PC-9 (cell line): Measurements from ENCODE around the gene SLC9A9. TPM values are rescaled to one million over a fixed set of nuclear protein-coding genes. Genes with fewer than 3 reads are reported as not detected.

Experiments used
- BruUV-seq: library from RNA; stranded (reverse); fragments of 400-500 nt; replicated peaks from 2 replicates; lab custom pipeline; 2021; lab: Mats Ljungman, UMichigan
- CTCF ChIA-PET: fragments of 300-600 bp; sonication (Branson Sonifier 250); formaldehyde crosslinking; loops from one replicate; lab custom pipeline; 2022; ENCODE audit warnings: antibody characterized with exemption; lab: Charles Lee
- POLR2A ChIA-PET: fragments of 300-600 bp; sonication (Branson Sonifier 250); formaldehyde crosslinking; loops from one replicate; lab custom pipeline; 2022; ENCODE audit warnings: antibody characterized with exemption; ENCODE audit not compliant: unreplicated experiment; lab: Charles Lee
- DNase-seq, 2 experiments: peaks; one replicate each; pipeline versions ENCODE4 v3.0.0 to v3.0.0-alpha.2; 2015 to 2022; ENCODE audit warnings: mixed read lengths in 1 of 2
- H2AFZ ChIP-seq: fragments of 200-600 bp; sonication (generic); 2 replicates; pipeline ENCODE4 v1.8.1; 2017; ENCODE audit warnings: antibody characterized with exemption
- H3F3A ChIP-seq: fragments of 200-600 bp; sonication (generic); 2 replicates; pipeline ENCODE4 v1.8.1; 2017; ENCODE audit warnings: antibody characterized with exemption, mild to moderate bottlenecking, low read depth; ENCODE audit not compliant: insufficient read depth
- H3K27ac ChIP-seq: fragments of 200-600 bp; sonication (generic); 2 replicates; pipeline ENCODE4 v1.6.1; 2016; ENCODE audit warnings: mixed run types
- H3K27me3 ChIP-seq: fragments of 200-600 bp; sonication (generic); 2 replicates; pipeline ENCODE4 v1.6.1; 2016; ENCODE audit warnings: low read depth, mixed run types; ENCODE audit not compliant: insufficient read depth
- H3K36me3 ChIP-seq: fragments of 200-600 bp; sonication (generic); 2 replicates; pipeline ENCODE4 v1.6.1; 2016; ENCODE audit warnings: low read depth, mixed run types
- H3K4me1 ChIP-seq: fragments of 200-600 bp; sonication (generic); replicated peaks from 2 replicates; pipeline ENCODE4 v1.6.1; 2016; ENCODE audit warnings: mixed run types; ENCODE audit not compliant: insufficient read depth
- H3K4me2 ChIP-seq: fragments of 200-600 bp; sonication (generic); 2 replicates; pipeline ENCODE4 v1.6.1; 2017; ENCODE audit warnings: mixed run types
- H3K4me3 ChIP-seq: fragments of 200-600 bp; sonication (generic); 2 replicates; pipeline ENCODE4 v1.6.1; 2016; ENCODE audit warnings: mixed run types
- H3K79me2 ChIP-seq: fragments of 200-600 bp; sonication (generic); 2 replicates; pipeline ENCODE4 v1.6.1; 2017; ENCODE audit warnings: low read depth, mixed run types
- H3K9me2 ChIP-seq: fragments of 200-600 bp; sonication (generic); 2 replicates; pipeline ENCODE4 v1.8.1; 2017; ENCODE audit warnings: mild to moderate bottlenecking; ENCODE audit not compliant: insufficient read depth
- H3K9me3 ChIP-seq: fragments of 200-600 bp; sonication (generic); 2 replicates; pipeline ENCODE4 v1.8.1; 2016; ENCODE audit warnings: low read depth; ENCODE audit not compliant: insufficient read depth
- H4K20me1 ChIP-seq: fragments of 200-600 bp; sonication (generic); 2 replicates; pipeline ENCODE4 v1.8.1; 2017; ENCODE audit not compliant: insufficient read depth
- CTCF ChIP-seq: fragments of 200-600 bp; sonication (generic); conservative IDR thresholded peaks from 2 replicates; pipeline ENCODE4 v1.6.1; 2017; ENCODE audit warnings: mixed run types, antibody characterized with exemption, mild to moderate bottlenecking, moderate library complexity
- EZH2 ChIP-seq: fragments of 200-600 bp; sonication (generic); IDR thresholded peaks from 2 replicates; pipeline ENCODE4 v1.8.0; 2017; ENCODE audit warnings: antibody characterized with exemption, low read depth
- intact Hi-C: fragments of 100-400 bp; cut with micrococcal nuclease; formaldehyde crosslinking; loops from one replicate; pipeline ENCODE4 v1.10.0; 2022; ENCODE audit not compliant: unreplicated experiment
- total RNA-seq: library from RNA; stranded (reverse); gene quantifications from 2 replicates; pipeline ENCODE4 v1.2.3, GENCODE V29; 2021

Gene SLC9A9
- total RNA-seq, 1 experiment from 2014 or later, result 1.7 TPM

GRCh38 chr3:143224716-143225115, 623.6 kb downstream of the SLC9A9 start:
- Histone ChIP-seq H3K79me2 (no peaks in the 10 kb centered on the region), H3K27ac (no peak overlapping the region), H3K4me1 (no peaks in the 10 kb centered on the region), H3K4me3 (no peak overlapping the region), H2AFZ (no peak overlapping the region), H4K20me1 (no peaks in the 10 kb centered on the region), H3K9me2 (no peaks in the 10 kb centered on the region), H3K36me3 (no peaks in the 10 kb centered on the region), H3K27me3 (no peaks in the 10 kb centered on the region), H3K4me2 (no peak overlapping the region), H3K9me3 (no peaks in the 10 kb centered on the region), H3F3A (no peaks in the 10 kb centered on the region)
- ChIA-PET CTCF (no interaction called here), POLR2A (no interaction called here)
- no peak for DNase-seq
- TF ChIP-seq EZH2 (no peak), CTCF (no peak)
- intact Hi-C loops, result no loop called here
- no TSS peak for BruUV-seq

GRCh38 chr3:143222981-143223380, 625.3 kb downstream of the SLC9A9 start:
- no TSS peak for BruUV-seq
- Histone ChIP-seq H3K27me3 (no peaks in the 10 kb centered on the region), H4K20me1 (no peaks in the 10 kb centered on the region), H3K4me2 (no peak overlapping the region), H3K27ac (no peak overlapping the region), H3K4me1 (no peaks in the 10 kb centered on the region), H3K79me2 (no peaks in the 10 kb centered on the region), H2AFZ (no peak overlapping the region), H3K9me2 (no peaks in the 10 kb centered on the region), H3K36me3 (no peaks in the 10 kb centered on the region), H3K4me3 (no peak overlapping the region), H3K9me3 (no peaks in the 10 kb centered on the region), H3F3A (no peaks in the 10 kb centered on the region)
- DNase-seq, result no peak
- intact Hi-C loops, result no loop called here
- POLR2A ChIA-PET, result no interaction called here
- CTCF ChIA-PET, result no interaction called here
- TF ChIP-seq CTCF (no peak), EZH2 (no peak)

- POLR2A ChIA-PET, result no interaction called here
- Histone ChIP-seq H2AFZ (no peak overlapping the region), H3K79me2 (no peaks in the 10 kb centered on the region), H3K4me3 (no peak overlapping the region), H3K4me1 (no peaks in the 10 kb centered on the region), H3K4me2 (no peak overlapping the region), H4K20me1 (no peaks in the 10 kb centered on the region), H3K9me3 (no peaks in the 10 kb centered on the region), H3K27ac (no peak overlapping the region), H3K36me3 (no peaks in the 10 kb centered on the region), H3F3A (no peaks in the 10 kb centered on the region), H3K9me2 (no peaks in the 10 kb centered on the region), H3K27me3 (no peaks in the 10 kb centered on the region)
- CTCF ChIA-PET, result no interaction called here
- intact Hi-C loops, result no loop called here
- TF ChIP-seq CTCF (no peak), EZH2 (no peak)
- BruUV-seq, result no TSS peak
- DNase-seq, result no peak
Observed at GRCh38 chr3:143222505-143222904, 625.8 kb downstream of the SLC9A9 start.
